Body of pancreas (tissue), 4 donors: ENCODE measurements around the gene WWOX. TPM values are rescaled to one million over a fixed set of nuclear protein-coding genes. Genes with fewer than 3 reads are reported as not detected.

Experiments used
- ATAC-seq: fragments of 150-250 bp; one replicate; pipeline ENCODE4 v1.9.1; 2016
- DNase-seq, 4 donors: peaks; one replicate each; pipeline ENCODE4 v3.0.0-alpha.2; 2019
- H3K27ac ChIP-seq, 4 donors: fragments of 200-600 bp; sonication (generic); 1 replicate in 3 of 4; 2 replicates in 1 of 4; pipeline versions ENCODE4 v1.5.1 to v1.6.1; 2016 to 2019; ENCODE audit warnings: mild to moderate bottlenecking in 1 of 4, mixed read lengths in 1 of 4, moderate library complexity in 1 of 4
- H3K27me3 ChIP-seq, 2 donors: fragments of 200-600 bp; sonication (generic); one replicate each; pipeline ENCODE4 v1.6.0; 2016; ENCODE audit warnings: mild to moderate bottlenecking in 1 of 2
- H3K36me3 ChIP-seq, 2 donors: fragments of 200-600 bp; sonication (generic); replicated peaks in 1 of 2; 2 replicates each; pipeline ENCODE4 v1.5.1; 2016; ENCODE audit warnings: low read depth in 2 of 2; ENCODE audit not compliant: insufficient read depth in 1 of 2
- H3K4me1 ChIP-seq: fragments of 200-600 bp; sonication (generic); one replicate; pipeline ENCODE4 v1.6.0; 2016
- H3K4me3 ChIP-seq, 2 donors: fragments of 200-600 bp; sonication (generic); 1 replicate in 1 of 2; 2 replicates in 1 of 2; pipeline ENCODE4 v1.5.1; 2016 to 2019
- H3K9me3 ChIP-seq, 3 donors: fragments of 200-600 bp; sonication (generic); 1 replicate in 2 of 3; 2 replicates in 1 of 3; pipeline ENCODE4 v1.5.1; 2016
- POLR2A ChIP-seq, 3 donors: fragments of 450-650 bp; IDR thresholded peaks; one replicate each; pipeline ENCODE4 v1.6.1; 2016; ENCODE audit warnings: antibody characterized with exemption in 3 of 3, mild to moderate bottlenecking in 2 of 3
- WGBS, 2 donors: methylation state at CpG; one replicate each; pipeline ENCODE4 v1.1.5; 2017; 5-methylcytosine and 5-hydroxymethylcytosine counted together
- intact Hi-C: fragments of 100-400 bp; cut with DNase I; formaldehyde crosslinking; loops from one replicate; pipeline ENCODE4 v1.15.1; 2023
- total RNA-seq, 2 donors: library from RNA; depleted of rRNA; stranded (reverse); fragments of >200 nt; gene quantifications; one replicate each; pipeline ENCODE4 v1.1.0, GENCODE V29; 2016
- TF ChIP-seq, protein P1 (sequence below), 7 experiments: fragments of 450-650 bp in 4 of 7; fragments of 200-600 bp in 3 of 7; sonication (generic) in 3 of 7; IDR thresholded peaks; one replicate each; pipeline ENCODE4 v1.5.1; 2016 to 2019; ENCODE audit warnings: antibody characterized with exemption in 7 of 7

WWOX gene
- total RNA-seq, 2 donors from 2014 or later = 52.7 to 67.2 TPM

GRCh38 chr16:78147911-78148401 lies 48.5 kb downstream of the WWOX start:
- no peak for DNase-seq
- Histone ChIP-seq H3K4me3 (no peak overlapping the region), H3K27ac (no peak overlapping the region), H3K36me3 (no peaks in the 10 kb centered on the region), H3K9me3 (no peaks in the 10 kb centered on the region), H3K4me1 (no peaks in the 10 kb centered on the region), H3K27me3 (no peaks in the 10 kb centered on the region)
- 89 to 92% methylated on average over 10 of the region's 10 CpGs for WGBS, 2 donors
- ATAC-seq = no peak
- intact Hi-C loops = no loop called here
- TF ChIP-seq POLR2A (IDR thresholded peaks at IDR 0.05) = no peak
- TF ChIP-seq, protein P1, sequence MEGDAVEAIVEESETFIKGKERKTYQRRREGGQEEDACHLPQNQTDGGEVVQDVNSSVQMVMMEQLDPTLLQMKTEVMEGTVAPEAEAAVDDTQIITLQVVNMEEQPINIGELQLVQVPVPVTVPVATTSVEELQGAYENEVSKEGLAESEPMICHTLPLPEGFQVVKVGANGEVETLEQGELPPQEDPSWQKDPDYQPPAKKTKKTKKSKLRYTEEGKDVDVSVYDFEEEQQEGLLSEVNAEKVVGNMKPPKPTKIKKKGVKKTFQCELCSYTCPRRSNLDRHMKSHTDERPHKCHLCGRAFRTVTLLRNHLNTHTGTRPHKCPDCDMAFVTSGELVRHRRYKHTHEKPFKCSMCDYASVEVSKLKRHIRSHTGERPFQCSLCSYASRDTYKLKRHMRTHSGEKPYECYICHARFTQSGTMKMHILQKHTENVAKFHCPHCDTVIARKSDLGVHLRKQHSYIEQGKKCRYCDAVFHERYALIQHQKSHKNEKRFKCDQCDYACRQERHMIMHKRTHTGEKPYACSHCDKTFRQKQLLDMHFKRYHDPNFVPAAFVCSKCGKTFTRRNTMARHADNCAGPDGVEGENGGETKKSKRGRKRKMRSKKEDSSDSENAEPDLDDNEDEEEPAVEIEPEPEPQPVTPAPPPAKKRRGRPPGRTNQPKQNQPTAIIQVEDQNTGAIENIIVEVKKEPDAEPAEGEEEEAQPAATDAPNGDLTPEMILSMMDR (IDR thresholded peaks at IDR 0.05) = no peak

DNA sequence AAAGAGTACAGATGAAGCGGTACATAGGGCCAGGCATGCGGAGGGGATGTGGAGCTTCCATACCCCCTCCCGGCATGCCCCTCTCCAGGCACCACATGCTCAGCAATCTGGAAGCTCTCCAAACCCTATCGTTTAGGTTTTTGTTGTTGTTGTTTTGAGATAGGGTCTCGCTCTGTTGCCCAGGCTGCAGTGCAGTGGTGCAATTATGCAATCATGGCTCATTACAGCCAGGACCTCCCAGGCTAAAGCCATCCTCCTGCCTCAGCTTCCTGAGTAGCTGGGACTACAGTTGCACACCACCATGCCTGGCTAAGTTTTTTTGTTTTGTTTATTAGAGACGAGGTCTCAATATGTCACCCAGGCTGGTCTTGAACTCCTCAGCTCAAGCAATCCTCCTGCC lies 50.8 kb downstream of the WWOX start:
- Histone ChIP-seq H3K9me3 (no peaks in the 10 kb centered on the region), H3K27me3 (no peaks in the 10 kb centered on the region), H3K36me3 (no peaks in the 10 kb centered on the region), H3K4me3 (no peak overlapping the region), H3K4me1 (no peaks in the 10 kb centered on the region), H3K27ac (no peak overlapping the region)
- 78 to 82% methylated on average over 5 to 6 of the region's 6 CpGs for WGBS, 2 donors
- no peak for ATAC-seq
- TF ChIP-seq POLR2A (IDR thresholded peaks at IDR 0.05) = no peak
- TF ChIP-seq, protein P1 (IDR thresholded peaks at IDR 0.05) = no peak
- intact Hi-C loops = no loop called here
- no peak for DNase-seq

- no peak overlapping the region for H3K4me3 ChIP-seq
- WGBS, 2 donors = 52 to 69% methylated on average over 5 of the region's 5 CpGs
- H3K9me3 ChIP-seq = no peaks in the 10 kb centered on the region
- no peaks in the 10 kb centered on the region for H3K27me3 ChIP-seq
- DNase-seq (no peak), ATAC-seq (no peak)
- H3K4me1 ChIP-seq = no peaks in the 10 kb centered on the region
- H3K27ac ChIP-seq = no peak overlapping the region
- H3K36me3 ChIP-seq = no peaks in the 10 kb centered on the region
- TF ChIP-seq, protein P1 (IDR thresholded peaks at IDR 0.05) = no peak
- no peak for TF ChIP-seq POLR2A (IDR thresholded peaks at IDR 0.05)
- intact Hi-C loops = no loop called here
Measured at GRCh38 chr16:78154729-78155461, 55.4 kb downstream of the WWOX start.

GRCh38 chr16:78155791-78156345 lies 56.4 kb downstream of the WWOX start:
- H3K9me3 ChIP-seq = no peaks in the 10 kb centered on the region
- no peaks in the 10 kb centered on the region for H3K4me1 ChIP-seq
- no peak overlapping the region for H3K4me3 ChIP-seq
- TF ChIP-seq, protein P1 (IDR thresholded peaks at IDR 0.05) = no peak
- TF ChIP-seq POLR2A (IDR thresholded peaks at IDR 0.05) = no peak
- no peak for DNase-seq
- no peaks in the 10 kb centered on the region for H3K27me3 ChIP-seq
- no peak for ATAC-seq
- WGBS, 2 donors = 57 to 68% methylated on average over 7 of the region's 7 CpGs
- no peaks in the 10 kb centered on the region for H3K36me3 ChIP-seq
- no peak overlapping the region for H3K27ac ChIP-seq
- intact Hi-C loops = no loop called here
